Measurements from ENCODE around the gene ERBB4. TPM values are rescaled to one million over a fixed set of nuclear protein-coding genes. Genes with fewer than 3 reads are reported as not detected.
A peak's percentile ranks its signal among the peaks of the same experiment; 100 is the strongest.

Gene ERBB4
- polyA plus RNA-seq, 1 of the 3 experiments (the other 2 are of a cell fraction): 0.05 TPM

DNA sequence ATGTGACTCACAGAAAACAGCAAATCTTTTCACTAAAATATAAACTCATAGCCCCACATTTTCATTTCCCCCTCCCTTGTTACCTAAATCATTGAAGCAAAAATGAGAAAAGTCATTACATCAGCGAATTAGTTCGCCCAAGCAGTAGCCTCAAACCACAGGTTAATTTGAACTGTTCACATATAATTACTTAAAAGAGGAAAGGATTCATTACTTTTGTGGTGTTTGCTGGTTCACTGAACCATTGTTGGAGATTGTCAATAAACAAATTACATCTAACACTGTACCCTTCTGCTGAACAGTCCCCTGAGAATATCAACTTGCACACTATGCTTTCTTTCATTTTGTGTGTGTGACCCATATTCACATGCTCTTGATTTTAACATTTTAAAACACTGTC lies 238.7 kb downstream of the ERBB4 start:
- H3K4me2 ChIP-seq: no peak overlapping the region
- no peaks in the 10 kb centered on the region for H3F3A ChIP-seq (replicated peaks; ENCODE audit: insufficient read depth)
- no peaks in the 10 kb centered on the region for H3K36me3 ChIP-seq (replicated peaks in 1 of 2; ENCODE audit: control insufficient read depth in 1 of 2, insufficient read depth in 2 of 2, low read length in 1 of 2)
- H3K9ac ChIP-seq: no peak overlapping the region
- no peak for DNase-seq
- TF ChIP-seq EZH2phosphoT487 (IDR thresholded peaks at IDR 0.05; ENCODE audit: borderline replicate concordance, low read depth): no peak
- TF ChIP-seq EP300 (IDR thresholded peaks at IDR 0.05; ENCODE audit: borderline replicate concordance in 1 of 2, low read depth in 1 of 2, low read length in 1 of 2): no peak
- TF ChIP-seq POLR2AphosphoS5 (IDR thresholded peaks at IDR 0.05; ENCODE audit: low read depth, low read length): no peak
- TF ChIP-seq, protein P1, sequence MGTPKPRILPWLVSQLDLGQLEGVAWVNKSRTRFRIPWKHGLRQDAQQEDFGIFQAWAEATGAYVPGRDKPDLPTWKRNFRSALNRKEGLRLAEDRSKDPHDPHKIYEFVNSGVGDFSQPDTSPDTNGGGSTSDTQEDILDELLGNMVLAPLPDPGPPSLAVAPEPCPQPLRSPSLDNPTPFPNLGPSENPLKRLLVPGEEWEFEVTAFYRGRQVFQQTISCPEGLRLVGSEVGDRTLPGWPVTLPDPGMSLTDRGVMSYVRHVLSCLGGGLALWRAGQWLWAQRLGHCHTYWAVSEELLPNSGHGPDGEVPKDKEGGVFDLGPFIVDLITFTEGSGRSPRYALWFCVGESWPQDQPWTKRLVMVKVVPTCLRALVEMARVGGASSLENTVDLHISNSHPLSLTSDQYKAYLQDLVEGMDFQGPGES (IDR thresholded peaks at IDR 0.05; ENCODE audit: low read depth, low read length): no peak
- TF ChIP-seq YY1 (IDR thresholded peaks at IDR 0.05; ENCODE audit: low read depth): no peak
- no peaks in the 10 kb centered on the region; a peak in 1 of 4 replicates for H3K4me1 ChIP-seq (ENCODE audit: control insufficient read depth in 1 of 2, insufficient read depth in 2 of 2, low read depth in 1 of 2, low read length in 1 of 2)
- no peak overlapping the region for H3K27ac ChIP-seq (ENCODE audit: low read depth in 2 of 2, low read length in 1 of 2)
- no peak overlapping the region for H2AFZ ChIP-seq (ENCODE audit: low read depth)
- CTCF ChIA-PET: no interaction called here
- H3K9me2 ChIP-seq: no peaks in the 10 kb centered on the region
- no peaks in the 10 kb centered on the region for H3K79me2 ChIP-seq (ENCODE audit: insufficient read depth)
- no peaks in the 10 kb centered on the region for H3K9me3 ChIP-seq
- 60% methylated on average over 2 of the region's 2 CpGs for WGBS (ENCODE audit: low lambda C conversion rate)
- no peak overlapping the region for H3K4me3 ChIP-seq (ENCODE audit: low read depth in 2 of 2, low read length in 1 of 2)
- H4K20me1 ChIP-seq (ENCODE audit: insufficient read depth): no peaks in the 10 kb centered on the region
- POLR2A ChIA-PET: no interaction called here
- no peaks in the 10 kb centered on the region for H3K27me3 ChIP-seq (ENCODE audit: insufficient read depth)

DNA sequence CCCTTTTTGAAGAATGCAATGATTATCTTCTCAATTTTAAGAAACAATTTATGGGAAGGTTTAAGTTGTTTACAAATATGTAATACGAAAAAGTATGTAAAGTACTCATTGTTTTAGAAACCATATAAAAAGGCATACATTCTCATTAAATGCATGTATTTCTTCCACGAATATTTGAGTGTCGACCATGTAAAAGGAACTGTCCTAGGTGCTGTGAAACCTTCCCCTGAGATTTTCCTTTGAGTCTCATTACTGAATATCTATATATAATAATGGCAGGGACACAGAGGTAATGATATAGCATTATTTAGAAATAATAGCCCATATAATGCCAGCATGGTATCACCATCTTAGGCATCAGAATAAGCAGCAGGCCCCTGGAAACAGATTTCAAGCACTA lies 239.3 kb downstream of the ERBB4 start:
- Histone ChIP-seq H3K9me2 (no peaks in the 10 kb centered on the region), H3K9me3 (no peaks in the 10 kb centered on the region), H3K36me3 (replicated peaks in 1 of 2; ENCODE audit: control insufficient read depth in 1 of 2, insufficient read depth in 2 of 2, low read length in 1 of 2) (no peaks in the 10 kb centered on the region), H3K9ac (no peak overlapping the region), H3K79me2 (ENCODE audit: insufficient read depth) (no peaks in the 10 kb centered on the region), H4K20me1 (ENCODE audit: insufficient read depth) (no peaks in the 10 kb centered on the region), H3K27ac (ENCODE audit: low read depth in 2 of 2, low read length in 1 of 2) (no peak overlapping the region), H3K4me2 (no peak overlapping the region), H3K27me3 (ENCODE audit: insufficient read depth) (no peaks in the 10 kb centered on the region), H3K4me3 (ENCODE audit: low read depth in 2 of 2, low read length in 1 of 2) (no peak overlapping the region), H3K4me1 (ENCODE audit: control insufficient read depth in 1 of 2, insufficient read depth in 2 of 2, low read depth in 1 of 2, low read length in 1 of 2) (peaks cover 0 to 3% of the 10 kb centered on the region in 2 experiments; a peak in 2 of 4 replicates), H2AFZ (ENCODE audit: low read depth) (no peak overlapping the region), H3F3A (replicated peaks; ENCODE audit: insufficient read depth) (no peaks in the 10 kb centered on the region)
- TF ChIP-seq, protein P1 (IDR thresholded peaks at IDR 0.05; ENCODE audit: low read depth, low read length): no peak
- no peak for TF ChIP-seq GABPA (IDR thresholded peaks at IDR 0.05; ENCODE audit: low read depth)
- TF ChIP-seq RCOR1 (IDR thresholded peaks at IDR 0.05; ENCODE audit: low read length): no peak
- TF ChIP-seq, protein P2, sequence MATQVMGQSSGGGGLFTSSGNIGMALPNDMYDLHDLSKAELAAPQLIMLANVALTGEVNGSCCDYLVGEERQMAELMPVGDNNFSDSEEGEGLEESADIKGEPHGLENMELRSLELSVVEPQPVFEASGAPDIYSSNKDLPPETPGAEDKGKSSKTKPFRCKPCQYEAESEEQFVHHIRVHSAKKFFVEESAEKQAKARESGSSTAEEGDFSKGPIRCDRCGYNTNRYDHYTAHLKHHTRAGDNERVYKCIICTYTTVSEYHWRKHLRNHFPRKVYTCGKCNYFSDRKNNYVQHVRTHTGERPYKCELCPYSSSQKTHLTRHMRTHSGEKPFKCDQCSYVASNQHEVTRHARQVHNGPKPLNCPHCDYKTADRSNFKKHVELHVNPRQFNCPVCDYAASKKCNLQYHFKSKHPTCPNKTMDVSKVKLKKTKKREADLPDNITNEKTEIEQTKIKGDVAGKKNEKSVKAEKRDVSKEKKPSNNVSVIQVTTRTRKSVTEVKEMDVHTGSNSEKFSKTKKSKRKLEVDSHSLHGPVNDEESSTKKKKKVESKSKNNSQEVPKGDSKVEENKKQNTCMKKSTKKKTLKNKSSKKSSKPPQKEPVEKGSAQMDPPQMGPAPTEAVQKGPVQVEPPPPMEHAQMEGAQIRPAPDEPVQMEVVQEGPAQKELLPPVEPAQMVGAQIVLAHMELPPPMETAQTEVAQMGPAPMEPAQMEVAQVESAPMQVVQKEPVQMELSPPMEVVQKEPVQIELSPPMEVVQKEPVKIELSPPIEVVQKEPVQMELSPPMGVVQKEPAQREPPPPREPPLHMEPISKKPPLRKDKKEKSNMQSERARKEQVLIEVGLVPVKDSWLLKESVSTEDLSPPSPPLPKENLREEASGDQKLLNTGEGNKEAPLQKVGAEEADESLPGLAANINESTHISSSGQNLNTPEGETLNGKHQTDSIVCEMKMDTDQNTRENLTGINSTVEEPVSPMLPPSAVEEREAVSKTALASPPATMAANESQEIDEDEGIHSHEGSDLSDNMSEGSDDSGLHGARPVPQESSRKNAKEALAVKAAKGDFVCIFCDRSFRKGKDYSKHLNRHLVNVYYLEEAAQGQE (IDR thresholded peaks at IDR 0.05; ENCODE audit: low read depth, low read length): 0 out of 2 replicates have a peak, but pooled peaks have one; percentile 29
- TF ChIP-seq ELF1 (IDR thresholded peaks at IDR 0.05): no peak
- no peak for TF ChIP-seq TCF12 (IDR thresholded peaks at IDR 0.05)
- CTCF ChIA-PET: no interaction called here
- 50% methylated on average over 3 of the region's 3 CpGs for WGBS (ENCODE audit: low lambda C conversion rate)
- POLR2A ChIA-PET: no interaction called here
- no peak for DNase-seq

All from SK-N-SH (cell line).